GM23338 (cell line): ENCODE results near the gene SCN1B. TPM values are rescaled to one million over a fixed set of nuclear protein-coding genes. Genes with fewer than 3 reads are reported as not detected.

Source experiments
- ATAC-seq: fragments of 200-7000 bp; cut with Tn5 transposase; 3 replicates; pipeline ENCODE4 v1.9.1; 2020
- DNase-seq: peaks from one replicate; pipeline ENCODE4 v3.0.0-alpha.2; 2015; ENCODE audit warnings: low spot score
- H2AFZ ChIP-seq: fragments of 200-600 bp; sonication (generic); 2 replicates; pipeline ENCODE4 v1.8.0; 2016; ENCODE audit warnings: antibody characterized with exemption, mild to moderate bottlenecking, moderate library complexity
- H3F3A ChIP-seq: fragments of 200-600 bp; sonication (generic); replicated peaks from 2 replicates; pipeline ENCODE4 v1.8.0; 2017; ENCODE audit warnings: antibody characterized with exemption, mixed run types, low read depth
- H3K27ac ChIP-seq: fragments of 200-600 bp; sonication (generic); 2 replicates; pipeline ENCODE4 v1.6.1; 2016; ENCODE audit warnings: low read depth
- H3K27me3 ChIP-seq: fragments of 200-600 bp; sonication (generic); 2 replicates; pipeline ENCODE4 v1.8.0; 2016; ENCODE audit warnings: mild to moderate bottlenecking, mixed run types, moderate library complexity; ENCODE audit not compliant: insufficient read depth
- H3K36me3 ChIP-seq: fragments of 200-600 bp; sonication (generic); 2 replicates; pipeline ENCODE4 v1.8.0; 2016; ENCODE audit warnings: mild to moderate bottlenecking; ENCODE audit not compliant: insufficient read depth
- H3K4me1 ChIP-seq: fragments of 200-600 bp; sonication (generic); 2 replicates; pipeline ENCODE4 v1.8.0; 2016; ENCODE audit warnings: mild to moderate bottlenecking, moderate library complexity; ENCODE audit not compliant: insufficient read depth
- H3K4me2 ChIP-seq: fragments of 200-600 bp; sonication (generic); 2 replicates; pipeline ENCODE4 v1.7.1; 2017; ENCODE audit warnings: mixed run types
- H3K4me3 ChIP-seq: fragments of 200-600 bp; sonication (generic); 2 replicates; pipeline ENCODE4 v1.6.1; 2016; ENCODE audit warnings: mixed run types
- H3K79me2 ChIP-seq: fragments of 200-600 bp; sonication (generic); replicated peaks from 2 replicates; pipeline ENCODE4 v1.8.0; 2017; ENCODE audit warnings: mild to moderate bottlenecking; ENCODE audit not compliant: insufficient read depth
- H3K9me2 ChIP-seq: fragments of 200-600 bp; sonication (generic); 2 replicates; pipeline ENCODE4 v1.8.0; 2017; ENCODE audit not compliant: insufficient read depth
- H4K20me1 ChIP-seq: fragments of 200-600 bp; sonication (generic); replicated peaks from 2 replicates; pipeline ENCODE4 v1.8.0; 2017; ENCODE audit warnings: mild to moderate bottlenecking; ENCODE audit not compliant: insufficient read depth
- H3K27ac Mint-ChIP-seq: 2 replicates; pipeline ENCODE4 v1.8.0; 2020; ENCODE audit warnings: inconsistent platforms, mild to moderate bottlenecking, moderate library complexity, mixed read lengths
- H3K27me3 Mint-ChIP-seq: 3 replicates; pipeline ENCODE4 v1.8.0; 2022; ENCODE audit warnings: low read depth, mild to moderate bottlenecking, moderate library complexity, mixed read lengths, inconsistent platforms; ENCODE audit not compliant: insufficient read depth, poor library complexity
- H3K36me3 Mint-ChIP-seq: 3 replicates; pipeline ENCODE4 v1.8.0; 2021; ENCODE audit warnings: low read depth, mild to moderate bottlenecking, inconsistent platforms, moderate library complexity, mixed read lengths
- H3K4me1 Mint-ChIP-seq: 3 replicates; pipeline ENCODE4 v1.8.0; 2020; ENCODE audit warnings: mild to moderate bottlenecking, inconsistent platforms, mixed read lengths
- H3K4me3 Mint-ChIP-seq: 3 replicates; pipeline ENCODE4 v1.8.0; 2021; ENCODE audit warnings: moderate library complexity, mild to moderate bottlenecking, inconsistent platforms, mixed read lengths
- H3K9me3 Mint-ChIP-seq: 3 replicates; pipeline ENCODE4 v1.8.0; 2020; ENCODE audit warnings: moderate library complexity, mild to moderate bottlenecking, inconsistent platforms, mixed read lengths
- EZH2 ChIP-seq: fragments of 200-600 bp; sonication (generic); IDR thresholded peaks from one replicate; pipeline ENCODE4 v1.8.0; 2017; ENCODE audit warnings: antibody characterized with exemption, mild to moderate bottlenecking, low read depth; ENCODE audit not compliant: unreplicated experiment
- JUNB ChIP-seq: IDR thresholded peaks from one replicate; pipeline ENCODE4 v1.6.1; 2016; ENCODE audit warnings: antibody characterized with exemption; ENCODE audit not compliant: unreplicated experiment
- NANOG ChIP-seq: IDR thresholded peaks from 2 replicates; pipeline ENCODE4 v1.6.1; 2016; ENCODE audit warnings: antibody characterized with exemption, borderline replicate concordance
- ZNF331 ChIP-seq: fragments of 250-450 bp; sonication (Bioruptor Pico); IDR thresholded peaks from 2 replicates; pipeline ENCODE4 v1.5.0; 2020; ENCODE audit warnings: low read depth, mild to moderate bottlenecking, moderate library complexity
- ZNF462 ChIP-seq: fragments of 250-450 bp; sonication (Bioruptor Pico); IDR thresholded peaks from 2 replicates; pipeline ENCODE4 v1.5.0; 2020; ENCODE audit warnings: mild to moderate bottlenecking, moderate library complexity
- polyA plus RNA-seq: library from polyadenylated mRNA; unstranded; fragments of >200 nt; fragmentation: Nextera tagmentation; extraction: Ambion mirVana; gene quantifications from 2 replicates; pipeline ENCODE4 v1.2.1, GENCODE V29; 2016
- total RNA-seq: library from RNA; depleted of rRNA; stranded (reverse); fragments of >200 nt; shearing (Covaris generic); gene quantifications from 2 replicates; pipeline ENCODE4 v1.2.3, GENCODE V29; 2014
- TF ChIP-seq, protein P1 (sequence below): IDR thresholded peaks from one replicate; pipeline ENCODE4 v1.6.1; 2018; ENCODE audit warnings: antibody characterized with exemption; ENCODE audit not compliant: unreplicated experiment
- TF ChIP-seq, protein P2 (sequence below): IDR thresholded peaks from 2 replicates; pipeline ENCODE4 v1.6.1; 2016; ENCODE audit warnings: antibody characterized with exemption

The SCN1B gene
- total and polyA plus RNA-seq, 2 experiments from 2014 or later, result 1.7 to 4.8 TPM

GRCh38 chr19:34994643-34995541 lies 35.4 kb upstream of the SCN1B start (continued):
- TF ChIP-seq, protein P1, sequence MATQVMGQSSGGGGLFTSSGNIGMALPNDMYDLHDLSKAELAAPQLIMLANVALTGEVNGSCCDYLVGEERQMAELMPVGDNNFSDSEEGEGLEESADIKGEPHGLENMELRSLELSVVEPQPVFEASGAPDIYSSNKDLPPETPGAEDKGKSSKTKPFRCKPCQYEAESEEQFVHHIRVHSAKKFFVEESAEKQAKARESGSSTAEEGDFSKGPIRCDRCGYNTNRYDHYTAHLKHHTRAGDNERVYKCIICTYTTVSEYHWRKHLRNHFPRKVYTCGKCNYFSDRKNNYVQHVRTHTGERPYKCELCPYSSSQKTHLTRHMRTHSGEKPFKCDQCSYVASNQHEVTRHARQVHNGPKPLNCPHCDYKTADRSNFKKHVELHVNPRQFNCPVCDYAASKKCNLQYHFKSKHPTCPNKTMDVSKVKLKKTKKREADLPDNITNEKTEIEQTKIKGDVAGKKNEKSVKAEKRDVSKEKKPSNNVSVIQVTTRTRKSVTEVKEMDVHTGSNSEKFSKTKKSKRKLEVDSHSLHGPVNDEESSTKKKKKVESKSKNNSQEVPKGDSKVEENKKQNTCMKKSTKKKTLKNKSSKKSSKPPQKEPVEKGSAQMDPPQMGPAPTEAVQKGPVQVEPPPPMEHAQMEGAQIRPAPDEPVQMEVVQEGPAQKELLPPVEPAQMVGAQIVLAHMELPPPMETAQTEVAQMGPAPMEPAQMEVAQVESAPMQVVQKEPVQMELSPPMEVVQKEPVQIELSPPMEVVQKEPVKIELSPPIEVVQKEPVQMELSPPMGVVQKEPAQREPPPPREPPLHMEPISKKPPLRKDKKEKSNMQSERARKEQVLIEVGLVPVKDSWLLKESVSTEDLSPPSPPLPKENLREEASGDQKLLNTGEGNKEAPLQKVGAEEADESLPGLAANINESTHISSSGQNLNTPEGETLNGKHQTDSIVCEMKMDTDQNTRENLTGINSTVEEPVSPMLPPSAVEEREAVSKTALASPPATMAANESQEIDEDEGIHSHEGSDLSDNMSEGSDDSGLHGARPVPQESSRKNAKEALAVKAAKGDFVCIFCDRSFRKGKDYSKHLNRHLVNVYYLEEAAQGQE, result no peak

- Histone ChIP-seq H4K20me1 (no peaks in the 10 kb centered on the region), H2AFZ (no peak overlapping the region; the same call in 1 of the 2 replicates), H3K79me2 (peaks cover under 1% of the 10 kb centered on the region; the same call in 1 of the 2 replicates), H3K27me3 (no peaks in the 10 kb centered on the region), H3K4me2 (no peak overlapping the region), H3K4me3 (no peak overlapping the region), H3K27ac (no peak overlapping the region), H3K36me3 (no peaks in the 10 kb centered on the region), H3F3A (peaks cover 15% of the 10 kb centered on the region), H3K9me2 (no peaks in the 10 kb centered on the region), H3K4me1 (peaks cover 28% of the 10 kb centered on the region)
- peaks cover 14% of the 10 kb centered on the region for H3K9me3 Mint-ChIP-seq
- peaks cover 23% of the 10 kb centered on the region for H3K27me3 Mint-ChIP-seq
- no peak overlapping the region for H3K4me3 Mint-ChIP-seq
- no peak for DNase-seq
- peaks cover 26% of the 10 kb centered on the region for H3K4me1 Mint-ChIP-seq
- ATAC-seq, result no peak
- no peaks in the 10 kb centered on the region; the same call in 2 of the 3 replicates for H3K36me3 Mint-ChIP-seq
- no peak overlapping the region for H3K27ac Mint-ChIP-seq
- TF ChIP-seq JUNB, result no peak
- TF ChIP-seq, protein P2, sequence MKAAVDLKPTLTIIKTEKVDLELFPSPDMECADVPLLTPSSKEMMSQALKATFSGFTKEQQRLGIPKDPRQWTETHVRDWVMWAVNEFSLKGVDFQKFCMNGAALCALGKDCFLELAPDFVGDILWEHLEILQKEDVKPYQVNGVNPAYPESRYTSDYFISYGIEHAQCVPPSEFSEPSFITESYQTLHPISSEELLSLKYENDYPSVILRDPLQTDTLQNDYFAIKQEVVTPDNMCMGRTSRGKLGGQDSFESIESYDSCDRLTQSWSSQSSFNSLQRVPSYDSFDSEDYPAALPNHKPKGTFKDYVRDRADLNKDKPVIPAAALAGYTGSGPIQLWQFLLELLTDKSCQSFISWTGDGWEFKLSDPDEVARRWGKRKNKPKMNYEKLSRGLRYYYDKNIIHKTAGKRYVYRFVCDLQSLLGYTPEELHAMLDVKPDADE, result no peak
- no peak for TF ChIP-seq EZH2
- TF ChIP-seq, protein P1, result no peak
- TF ChIP-seq ZNF331 (CRISPR knock-in tag), result no peak
- no peak for TF ChIP-seq ZNF462
- no peak for TF ChIP-seq NANOG
Measured at GRCh38 chr19:34995551-34995950, 34.7 kb upstream of the SCN1B start.
